Measurements from ENCODE around the gene IGF2R.

- TF ChIP-seq POLR2A (IDR thresholded peaks at IDR 0.05; ENCODE audit: low read depth, low read length), result no peak
- TF ChIP-seq POLR2AphosphoS5 (IDR thresholded peaks at IDR 0.05; ENCODE audit: low read depth, low read length), result no peak
- TF ChIP-seq TAF1 (IDR thresholded peaks at IDR 0.05; ENCODE audit: borderline replicate concordance, low read depth, low read length), result no peak
These were observed 117.9 kb downstream of the IGF2R start for GRCh38 chr6:160086754-160087153.

Data from GM12892 (cell line).